OCI-LY7 (cell line): ENCODE measurements around the gene AIFM1. TPM values are rescaled to one million over a fixed set of nuclear protein-coding genes. Genes with fewer than 3 reads are reported as not detected.

Experiments used
- BruUV-seq: library from RNA; stranded (reverse); fragments of 400-500 nt; replicated peaks from 2 replicates; lab custom pipeline; 2021; lab: Mats Ljungman, UMichigan
- CTCF ChIA-PET: fragments of 300-600 bp; sonication (Branson Sonifier 250); formaldehyde crosslinking; loops from one replicate; lab custom pipeline; 2022; ENCODE audit warnings: antibody characterized with exemption; ENCODE audit not compliant: unreplicated experiment; lab: Charles Lee
- POLR2A ChIA-PET: fragments of 300-600 bp; sonication (Branson Sonifier 250); formaldehyde crosslinking; loops from one replicate; lab custom pipeline; 2022; ENCODE audit warnings: antibody characterized with exemption; lab: Charles Lee
- DNase-seq: peaks from one replicate; pipeline ENCODE4 v3.0.0-alpha.2; 2015; ENCODE audit warnings: low spot score
- H2AFZ ChIP-seq: fragments of 200-600 bp; sonication (generic), shearing (Covaris generic); 2 replicates; pipeline ENCODE4 v1.6.1; 2014; ENCODE audit warnings: mild to moderate bottlenecking, antibody characterized with exemption, low read length, moderate library complexity
- H3K27ac ChIP-seq: fragments of 200-600 bp; sonication (generic); 2 replicates; pipeline ENCODE4 v1.5.1; 2014; ENCODE audit warnings: mixed run types, low read depth, mild to moderate bottlenecking, moderate library complexity, low read length, inconsistent platforms; ENCODE audit not compliant: poor library complexity, severe bottlenecking
- H3K36me3 ChIP-seq: fragments of 200-600 bp; sonication (generic); 2 replicates; pipeline ENCODE4 v1.6.1; 2014; ENCODE audit warnings: mild to moderate bottlenecking, antibody characterized with exemption, low read length, moderate library complexity, mixed read lengths; ENCODE audit not compliant: insufficient read depth
- H3K4me1 ChIP-seq: fragments of 200-600 bp; sonication (generic); 2 replicates; pipeline ENCODE4 v1.5.1; 2014; ENCODE audit warnings: mild to moderate bottlenecking, low read length; ENCODE audit not compliant: insufficient read depth, poor library complexity, severe bottlenecking
- H3K4me2 ChIP-seq: fragments of 200-600 bp; sonication (generic); 2 replicates; pipeline ENCODE4 v1.6.1; 2014; ENCODE audit warnings: mild to moderate bottlenecking, low read length
- H3K4me3 ChIP-seq: fragments of 200-600 bp; sonication (generic); 2 replicates; pipeline ENCODE4 v1.5.1; 2014; ENCODE audit warnings: mild to moderate bottlenecking, low read depth, low read length; ENCODE audit not compliant: poor library complexity, severe bottlenecking
- H3K79me2 ChIP-seq: fragments of 200-600 bp; sonication (generic); 2 replicates; pipeline ENCODE4 v1.6.1; 2016; ENCODE audit warnings: low read depth, mild to moderate bottlenecking, low read length, moderate library complexity, mixed read lengths; ENCODE audit not compliant: insufficient read depth
- H3K9me2 ChIP-seq: fragments of 200-600 bp; sonication (generic); 2 replicates; pipeline ENCODE4 v1.6.1; 2016; ENCODE audit warnings: mild to moderate bottlenecking, low read length, mixed read lengths; ENCODE audit not compliant: insufficient read depth
- H3K9me3 ChIP-seq: fragments of 200-600 bp; sonication (generic); 2 replicates; pipeline ENCODE4 v1.6.1; 2014; ENCODE audit warnings: mild to moderate bottlenecking, mixed run types, low read length, mixed read lengths
- H4K20me1 ChIP-seq: fragments of 200-600 bp; sonication (generic); 2 replicates; pipeline ENCODE4 v1.6.1; 2014; ENCODE audit warnings: mild to moderate bottlenecking, antibody characterized with exemption, low read length, moderate library complexity, mixed read lengths; ENCODE audit not compliant: insufficient read depth
- CTCF ChIP-seq: fragments of 200-600 bp; sonication (generic); conservative IDR thresholded peaks from 2 replicates; pipeline ENCODE4 v1.5.1; 2014; ENCODE audit warnings: mild to moderate bottlenecking, antibody characterized with exemption, low read length, moderate library complexity, mixed read lengths
- EZH2phosphoT487 ChIP-seq: fragments of 200-600 bp; sonication (generic); IDR thresholded peaks from 2 replicates; pipeline ENCODE4 v1.6.1; 2018; ENCODE audit warnings: low read depth, borderline replicate concordance, mild to moderate bottlenecking, mixed run types, antibody characterized with exemption, low read length, moderate library complexity, mixed read lengths
- intact Hi-C: fragments of 100-400 bp; cut with micrococcal nuclease; formaldehyde crosslinking; loops from one replicate; pipeline ENCODE4 v1.10.0; 2022; ENCODE audit not compliant: unreplicated experiment
- total RNA-seq, 2 experiments: library from RNA; depleted of rRNA in 1 of 2; stranded (reverse); fragments of >200 nt in 1 of 2; shearing (Covaris generic) in 1 of 2; gene quantifications; 2 replicates each; pipeline ENCODE4 v1.2.3, GENCODE V29; 2014 to 2022

AIFM1 gene
- total RNA-seq, 2 experiments from 2014 or later: 23.1 to 45.7 TPM

GRCh38 chrX:130086447-130087206, 79.0 kb downstream of the AIFM1 start:
- Histone ChIP-seq H3K4me1 (peaks cover 92% of the 10 kb centered on the region), H3K36me3 (peaks cover 2% of the 10 kb centered on the region; the same call in 1 of the 2 replicates), H3K4me2 (peak overlapping the region; percentile 84), H3K79me2 (peaks cover 57% of the 10 kb centered on the region; the same call in 1 of the 2 replicates), H3K9me3 (no peaks in the 10 kb centered on the region), H3K4me3 (peak overlapping the region; percentile 56), H3K9me2 (no peaks in the 10 kb centered on the region), H2AFZ (no peak overlapping the region), H4K20me1 (no peaks in the 10 kb centered on the region), H3K27ac (peak overlapping the region; percentile 93)
- TF ChIP-seq EZH2phosphoT487 (no peak), CTCF (no peak)
- intact Hi-C loops: loop anchor here (10.0 kb wide), 1 partner anchor 312 kb away; the partner anchor contains the start of gene SASH3
- DNase-seq: peak; percentile 79
- POLR2A ChIA-PET: interaction anchor here (0.8 to 1.2 kb wide), 5 partner anchors 18 to 125 kb away, joined by 3 to 7 read pairs (median 3); no protein-coding TSS in a partner anchor
- BruUV-seq: no TSS peak
- CTCF ChIA-PET: interaction anchor here (0.7 kb wide), 1 partner anchor 23 kb away, joined by 5 read pairs; no protein-coding TSS in a partner anchor

GRCh38 chrX:130085551-130086446, 79.8 kb downstream of the AIFM1 start:
- Histone ChIP-seq H2AFZ (no peak overlapping the region), H3K4me3 (peak overlapping the region; percentile 56), H3K36me3 (peaks cover 2% of the 10 kb centered on the region; the same call in 1 of the 2 replicates), H3K9me2 (no peaks in the 10 kb centered on the region), H3K4me1 (peaks cover 88% of the 10 kb centered on the region), H3K79me2 (peaks cover 50% of the 10 kb centered on the region; the same call in 1 of the 2 replicates), H3K27ac (peak overlapping the region; percentile 93), H3K4me2 (peak overlapping the region; percentile 84), H3K9me3 (no peaks in the 10 kb centered on the region), H4K20me1 (no peaks in the 10 kb centered on the region)
- intact Hi-C loops: loop anchor here (1.0 to 10.0 kb wide), 2 partner anchors 25 to 311 kb away; partner anchors contain the start of genes ELF4 and SASH3
- BruUV-seq: TSS peak; percentile 47
- TF ChIP-seq EZH2phosphoT487 (no peak), CTCF (no peak)
- DNase-seq: peak; percentile 19
- CTCF ChIA-PET: no interaction called here
- POLR2A ChIA-PET: interaction anchor here (0.7 to 1.2 kb wide), 4 partner anchors 22 to 313 kb away, joined by 3 to 4 read pairs (median 4); no protein-coding TSS in a partner anchor
